ENCODE data around the gene PBX4.

PBX4 gene

GRCh38 chr19:19543640-19544039 is 74.8 kb downstream of the PBX4 start:
- DNase-seq (ENCODE audit: extremely low read depth, insufficient read length): no peak

GRCh38 chr19:19543101-19543500 is 75.4 kb downstream of the PBX4 start:
- no peak overlapping the region for H3K4me3 ChIP-seq (replicated peaks; ENCODE audit: low read depth, low read length)
- H3K36me3 ChIP-seq (ENCODE audit: control insufficient read depth, insufficient read depth, low read length): no peaks in the 10 kb centered on the region
- no peak for DNase-seq (ENCODE audit: extremely low read depth, insufficient read length)
- TF ChIP-seq CTCF (IDR thresholded peaks at IDR 0.05; ENCODE audit: insufficient read depth, low read length, poor library complexity, severe bottlenecking): no peak
- no peaks in the 10 kb centered on the region for H3K27me3 ChIP-seq (replicated peaks; ENCODE audit: control insufficient read depth, insufficient read depth, low read length)

More at GRCh38 chr19:19543640-19544039, 74.8 kb downstream of the PBX4 start:
- Histone ChIP-seq H3K27me3 (replicated peaks; ENCODE audit: control insufficient read depth, insufficient read depth, low read length) (no peaks in the 10 kb centered on the region), H3K4me3 (replicated peaks; ENCODE audit: low read depth, low read length) (no peak overlapping the region), H3K36me3 (ENCODE audit: control insufficient read depth, insufficient read depth, low read length) (no peaks in the 10 kb centered on the region)
- TF ChIP-seq CTCF (IDR thresholded peaks at IDR 0.05; ENCODE audit: insufficient read depth, low read length, poor library complexity, severe bottlenecking): no peak

- no peak for DNase-seq (ENCODE audit: extremely low read depth, insufficient read length)
- Histone ChIP-seq H3K27me3 (replicated peaks; ENCODE audit: control insufficient read depth, insufficient read depth, low read length) (no peaks in the 10 kb centered on the region), H3K4me3 (replicated peaks; ENCODE audit: low read depth, low read length) (no peak overlapping the region), H3K36me3 (ENCODE audit: control insufficient read depth, insufficient read depth, low read length) (no peaks in the 10 kb centered on the region)
- no peak for TF ChIP-seq CTCF (IDR thresholded peaks at IDR 0.05; ENCODE audit: insufficient read depth, low read length, poor library complexity, severe bottlenecking)
Observed at GRCh38 chr19:19542507-19542906, 76.0 kb downstream of the PBX4 start.

- no peak for DNase-seq (ENCODE audit: extremely low read depth, insufficient read length)
- no peaks in the 10 kb centered on the region for H3K27me3 ChIP-seq (replicated peaks; ENCODE audit: control insufficient read depth, insufficient read depth, low read length)
- no peak overlapping the region; the same call in 1 of the 2 replicates for H3K4me3 ChIP-seq (replicated peaks; ENCODE audit: low read depth, low read length)
- no peak for TF ChIP-seq CTCF (IDR thresholded peaks at IDR 0.05; ENCODE audit: insufficient read depth, low read length, poor library complexity, severe bottlenecking)
- no peaks in the 10 kb centered on the region for H3K36me3 ChIP-seq (ENCODE audit: control insufficient read depth, insufficient read depth, low read length)
Observed at GRCh38 chr19:19541616-19542015, 76.9 kb downstream of the PBX4 start.

- DNase-seq (ENCODE audit: extremely low read depth, insufficient read length): peak; percentile 75
- Histone ChIP-seq H3K36me3 (ENCODE audit: control insufficient read depth, insufficient read depth, low read length) (no peaks in the 10 kb centered on the region), H3K4me3 (replicated peaks; ENCODE audit: low read depth, low read length) (peak overlapping the region; percentile 32), H3K27me3 (replicated peaks; ENCODE audit: control insufficient read depth, insufficient read depth, low read length) (no peaks in the 10 kb centered on the region)
- TF ChIP-seq CTCF (IDR thresholded peaks at IDR 0.05; ENCODE audit: insufficient read depth, low read length, poor library complexity, severe bottlenecking): no peak
Observed at GRCh38 chr19:19540715-19541515, 77.6 kb downstream of the PBX4 start.
